ENCODE measurements around the gene CKS1B. TPM values are rescaled to one million over a fixed set of nuclear protein-coding genes. Genes with fewer than 3 reads are reported as not detected.

Gene CKS1B
- total and polyA plus RNA-seq, 9 of the 15 experiments (the other 6 are each of a cell fraction or from before 2014, with no cell fraction given), result 215 to 1,103 (median 460) TPM

GRCh38 chr1:154943649-154944400, 30.7 kb upstream of the CKS1B start (continued):
- no peak for TF ChIP-seq ZHX1 (conservative IDR thresholded peaks at IDR 0.05; ENCODE audit: low read length)
- no peak for TF ChIP-seq ILF3 (IDR thresholded peaks at IDR 0.05; ENCODE audit: borderline replicate concordance)
- no peak for TF ChIP-seq ZNF174 (CRISPR knock-in tag; IDR thresholded peaks at IDR 0.05)
- TF ChIP-seq CBFA2T3 (IDR thresholded peaks at IDR 0.05), result no peak
- TF ChIP-seq HDAC8 (tag; IDR thresholded peaks at IDR 0.05), result no peak
- no peak for TF ChIP-seq E2F3 (CRISPR knock-in tag; IDR thresholded peaks at IDR 0.05)
- TF ChIP-seq ZNF655 (CRISPR knock-in tag; IDR thresholded peaks at IDR 0.05), result no peak
- TF ChIP-seq EZH2 (IDR thresholded peaks at IDR 0.05; ENCODE audit: borderline replicate concordance, low read depth, low read length), result no peak
- no peak for TF ChIP-seq GTF3C2 (IDR thresholded peaks at IDR 0.05; ENCODE audit: borderline replicate concordance, extremely low read depth, insufficient read length)
- TF ChIP-seq TCF15 (CRISPR knock-in tag; IDR thresholded peaks at IDR 0.05), result no peak
- no peak for TF ChIP-seq CREB1 (IDR thresholded peaks at IDR 0.05)
- no peak for TF ChIP-seq CREB1 (CRISPR knock-in tag; IDR thresholded peaks at IDR 0.05)
- no peak for TF ChIP-seq GTF2B (IDR thresholded peaks at IDR 0.05; ENCODE audit: extremely low read depth, insufficient read length)
- TF ChIP-seq EGR1 (conservative IDR thresholded peaks at IDR 0.05), result no peak
- no peak for TF ChIP-seq BCLAF1 (IDR thresholded peaks at IDR 0.05; ENCODE audit: borderline replicate concordance in 1 of 2, control insufficient read depth in 1 of 2, low read depth in 2 of 2, low read length in 1 of 2)
